HG03139 (cell line): Measurements from ENCODE around the gene PCDH17.

Experiments used
- ATAC-seq: cut with Tn5 transposase; IDR thresholded peaks from one replicate; pipeline ENCODE4 v1.9.1; 2021; ENCODE audit not compliant: unreplicated experiment

PCDH17 gene

GRCh38 chr13:57633950-57634838 is 2.6 kb downstream of the PCDH17 start:
- no peak for ATAC-seq

GRCh38 chr13:57634839-57635165 is 3.3 kb downstream of the PCDH17 start:
- ATAC-seq = no peak

GRCh38 chr13:57635541-57636085 is 4.1 kb downstream of the PCDH17 start:
- no peak for ATAC-seq

- no peak for ATAC-seq
Observed at GRCh38 chr13:57636816-57637215, 5.3 kb downstream of the PCDH17 start.

GRCh38 chr13:57637515-57637914 is 6.0 kb downstream of the PCDH17 start:
- ATAC-seq = no peak

- no peak for ATAC-seq
Observed at GRCh38 chr13:57638186-57638890, 6.8 kb downstream of the PCDH17 start.

- ATAC-seq = no peak
Observed at GRCh38 chr13:57640607-57641006, 9.1 kb downstream of the PCDH17 start.

- ATAC-seq = no peak
Observed at GRCh38 chr13:57641051-57641450, 9.5 kb downstream of the PCDH17 start.

GRCh38 chr13:57644106-57644505 is 12.6 kb downstream of the PCDH17 start:
- no peak for ATAC-seq

GRCh38 chr13:57653229-57653989 is 21.9 kb downstream of the PCDH17 start:
- ATAC-seq = no peak

GRCh38 chr13:57665481-57665880 is 33.9 kb downstream of the PCDH17 start:
- no peak for ATAC-seq

GRCh38 chr13:57666131-57666953 is 34.8 kb downstream of the PCDH17 start:
- no peak for ATAC-seq

GRCh38 chr13:57672168-57672567 is 40.6 kb downstream of the PCDH17 start:
- no peak for ATAC-seq

- no peak for ATAC-seq
Observed at GRCh38 chr13:57673197-57673596, 41.7 kb downstream of the PCDH17 start.

GRCh38 chr13:57675526-57675925 is 44.0 kb downstream of the PCDH17 start:
- ATAC-seq = no peak

- no peak for ATAC-seq
Observed at GRCh38 chr13:57680609-57681008, 49.1 kb downstream of the PCDH17 start.

- ATAC-seq = no peak
Observed at GRCh38 chr13:57682128-57682716, 50.7 kb downstream of the PCDH17 start.

GRCh38 chr13:57698851-57699250 is 67.3 kb downstream of the PCDH17 start:
- ATAC-seq = no peak

- no peak for ATAC-seq
Observed at GRCh38 chr13:57704031-57704430, 72.5 kb downstream of the PCDH17 start.

GRCh38 chr13:57716295-57716694 is 84.8 kb downstream of the PCDH17 start:
- ATAC-seq = no peak
